ENCODE results near the gene GPX4. TPM values are rescaled to one million over a fixed set of nuclear protein-coding genes. Genes with fewer than 3 reads are reported as not detected.
"Not testable (repeated sequence)": the region's sequence is repeated elsewhere in the genome, so short reads cannot be mapped to it uniquely, and the experiment has no call there.

GPX4 gene
- total and polyA plus RNA-seq, 7 donors, result 269 to 662 (median 398) TPM

DNA sequence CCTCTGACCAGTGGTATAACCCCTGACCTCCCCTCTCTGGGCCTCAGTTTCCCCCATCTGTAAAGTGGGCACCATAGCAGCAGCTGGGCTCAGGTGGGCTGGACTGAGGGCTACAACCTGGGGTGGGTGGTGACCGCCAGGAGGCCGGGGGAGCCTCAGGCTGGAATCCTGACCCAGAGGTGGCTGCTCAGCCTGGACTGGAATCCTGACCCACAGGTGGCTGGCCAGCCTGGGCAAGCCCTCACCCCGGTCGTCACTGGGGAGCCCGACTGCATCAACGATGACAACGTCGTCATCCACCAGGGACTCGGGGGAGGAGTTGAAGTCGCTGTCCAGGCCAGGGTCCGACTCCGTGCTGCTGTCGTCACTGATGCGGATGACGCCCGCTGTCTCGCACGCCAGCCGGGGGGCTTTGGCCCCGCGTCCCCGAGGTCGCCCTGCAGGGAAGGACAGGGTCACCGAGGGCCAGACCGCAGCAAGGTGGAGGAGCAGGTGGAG lies 10.2 kb downstream of the GPX4 start:
- Histone ChIP-seq H3K36me3 (peaks cover 27 to 89% (median 47%) of the 10 kb centered on the region in 4 donors), H3K4me1 (peaks cover 0 to 28% (median 27%) of the 10 kb centered on the region in 4 donors), H3K27ac (peak overlapping the region; percentile 80 to 85 (median 82)), H3K4me3 (no peak overlapping the region), H3K27me3 (no peaks in the 10 kb centered on the region), H3K9me3 (no peaks in the 10 kb centered on the region)
- TF ChIP-seq CTCF (IDR thresholded peaks at IDR 0.05), result no peak
- TF ChIP-seq EP300 (IDR thresholded peaks at IDR 0.05), result no peak
- TF ChIP-seq POLR2AphosphoS5 (IDR thresholded peaks at IDR 0.05), result no peak
- TF ChIP-seq POLR2A (IDR thresholded peaks at IDR 0.05), result no peak
- intact Hi-C loops (cut with DNase I), result loop anchor here (1.0 to 5.0 kb wide), 3 partner anchors 59 to 126 kb away; no protein-coding TSS in a partner anchor
- no peak for DNase-seq
- 93 to 94% methylated on average over 25 of the region's 25 CpGs for WGBS, 2 donors

GRCh38 chr19:1114728-1115127 lies 10.9 kb downstream of the GPX4 start:
- WGBS, 2 donors, result 79 to 92% methylated on average over 9 of the region's 9 CpGs
- H3K27ac ChIP-seq, DNase-seq, H3K4me3 ChIP-seq, H3K9me3 ChIP-seq, H3K27me3 ChIP-seq: not testable (repeated sequence)
- intact Hi-C loops (cut with DNase I), result loop anchor here (5.0 kb wide), 1 partner anchor 78 kb away; no protein-coding TSS in a partner anchor
- H3K4me1 ChIP-seq, result peaks cover 0 to 28% (median 27%) of the 10 kb centered on the region in 4 donors
- H3K36me3 ChIP-seq, result peaks cover 21 to 89% (median 47%) of the 10 kb centered on the region in 4 donors

DNA sequence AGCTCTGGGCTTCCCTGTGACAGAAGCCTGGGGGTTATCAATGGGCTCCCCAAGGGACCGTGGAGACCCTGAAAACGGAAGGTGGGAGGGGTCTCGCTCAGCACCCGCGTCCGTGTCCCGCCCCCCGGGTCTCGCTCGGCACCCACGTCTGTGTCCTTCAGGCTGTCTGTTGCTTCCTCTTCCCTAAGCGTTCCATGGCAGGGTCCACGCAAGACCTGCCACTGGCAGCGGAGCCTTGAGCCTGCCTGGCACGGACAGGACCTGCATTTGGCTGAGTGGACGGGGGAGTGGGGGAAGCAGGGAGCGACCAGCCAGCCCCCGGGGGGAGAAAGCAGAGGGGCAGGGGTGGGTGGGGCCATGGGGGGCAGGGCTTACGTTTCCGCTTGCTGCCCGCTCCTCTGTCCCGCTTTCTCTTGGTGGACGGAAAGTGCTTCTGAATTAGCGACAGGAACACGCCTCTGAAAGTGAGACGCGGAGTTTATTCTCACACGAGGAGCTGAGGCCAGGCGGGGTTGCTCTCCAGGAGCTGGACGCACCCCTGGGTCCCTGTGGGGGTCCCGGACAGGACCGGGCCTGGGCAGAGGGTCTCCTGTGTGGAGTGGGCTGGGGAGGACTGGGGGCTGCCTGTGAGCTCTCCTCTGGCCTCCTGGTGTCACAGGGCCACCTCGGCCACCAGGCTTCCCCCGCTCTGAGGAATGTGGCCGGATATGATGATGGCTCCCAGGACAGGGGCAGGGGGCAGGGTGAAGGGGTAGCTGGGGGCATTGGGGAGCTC lies 12.0 kb downstream of the GPX4 start:
- peaks cover 0 to 28% (median 27%) of the 10 kb centered on the region in 4 donors for H3K4me1 ChIP-seq
- H3K27me3 ChIP-seq, result no peaks in the 10 kb centered on the region
- WGBS, 2 donors, result 92% methylated on average over 35 of the region's 35 CpGs
- no peaks in the 10 kb centered on the region for H3K9me3 ChIP-seq
- TF ChIP-seq POLR2A (IDR thresholded peaks at IDR 0.05) (no peak), EP300 (IDR thresholded peaks at IDR 0.05) (no peak), POLR2AphosphoS5 (IDR thresholded peaks at IDR 0.05) (no peak), CTCF (IDR thresholded peaks at IDR 0.05) (no peak)
- peaks cover 19 to 89% (median 50%) of the 10 kb centered on the region in 4 donors for H3K36me3 ChIP-seq
- H3K4me3 ChIP-seq, result no peak overlapping the region
- DNase-seq, result no peak
- no peak overlapping the region for H3K27ac ChIP-seq
- intact Hi-C loops (cut with DNase I), result no loop called here

GRCh38 chr19:1116726-1117581 lies 13.2 kb downstream of the GPX4 start:
- Histone ChIP-seq H3K27ac (no peak overlapping the region), H3K4me3 (no peak overlapping the region), H3K9me3 (no peaks in the 10 kb centered on the region), H3K27me3 (no peaks in the 10 kb centered on the region), H3K36me3 (peaks cover 30 to 91% (median 58%) of the 10 kb centered on the region in 4 donors), H3K4me1 (peaks cover 0 to 25% (median 23%) of the 10 kb centered on the region in 4 donors)
- 94% methylated on average over 52 of the region's 52 CpGs for WGBS, 2 donors
- intact Hi-C loops (cut with DNase I), result no loop called here
- no peak for DNase-seq
- TF ChIP-seq EP300 (IDR thresholded peaks at IDR 0.05), result no peak
- TF ChIP-seq POLR2AphosphoS5 (IDR thresholded peaks at IDR 0.05), result no peak
- TF ChIP-seq CTCF (IDR thresholded peaks at IDR 0.05), result no peak
- no peak for TF ChIP-seq POLR2A (IDR thresholded peaks at IDR 0.05)

- intact Hi-C loops (cut with DNase I), result no loop called here
- TF ChIP-seq POLR2A (IDR thresholded peaks at IDR 0.05), result no peak
- TF ChIP-seq EP300 (IDR thresholded peaks at IDR 0.05), result no peak
- TF ChIP-seq POLR2AphosphoS5 (IDR thresholded peaks at IDR 0.05), result no peak
- no peak for TF ChIP-seq CTCF (IDR thresholded peaks at IDR 0.05)
- no peak overlapping the region for H3K27ac ChIP-seq
- H3K4me3 ChIP-seq, result no peak overlapping the region
- H3K9me3 ChIP-seq, result no peaks in the 10 kb centered on the region
- WGBS, 2 donors, result 92 to 93% methylated on average over 16 of the region's 16 CpGs
- DNase-seq, result no peak
- H3K27me3 ChIP-seq, result no peaks in the 10 kb centered on the region
- H3K36me3 ChIP-seq, result peaks cover 38 to 91% (median 65%) of the 10 kb centered on the region in 4 donors
- peaks cover 0 to 18% (median 16%) of the 10 kb centered on the region in 4 donors for H3K4me1 ChIP-seq
Measured at GRCh38 chr19:1117654-1118053, 13.9 kb downstream of the GPX4 start.
